HL-60 (cell line): ENCODE data around the gene LRP5.

Experiments
- DNase-seq, 2 experiments: peaks; one replicate each; pipeline ENCODE4 v3.0.0-alpha.2; 2010 to 2020; ENCODE audit warnings: low read depth in 1 of 2, low spot score in 1 of 2
- H3K27ac ChIP-seq: fragments of 250-450 bp; sonication (Bioruptor Pico); replicated peaks from 2 replicates; pipeline ENCODE4 v1.5.1; 2020; ENCODE audit warnings: mild to moderate bottlenecking, moderate library complexity
- H3K27me3 ChIP-seq: fragments of 250-450 bp; sonication (Bioruptor Pico); 2 replicates; pipeline ENCODE4 v1.5.1; 2021; ENCODE audit warnings: mild to moderate bottlenecking, moderate library complexity; ENCODE audit not compliant: insufficient read depth, poor library complexity, severe bottlenecking
- H3K4me3 ChIP-seq: replicated peaks from 2 replicates; pipeline ENCODE4 v1.5.1; 2011; ENCODE audit warnings: mild to moderate bottlenecking, control low read depth, low read length; ENCODE audit not compliant: insufficient read depth
- GABPA ChIP-seq: IDR thresholded peaks from 2 replicates; pipeline ENCODE4 v1.6.1; 2012; ENCODE audit warnings: low read depth
- POLR2AphosphoS5 ChIP-seq: IDR thresholded peaks from 2 replicates; pipeline ENCODE4 v1.6.1; 2012; ENCODE audit warnings: low read depth
- SPI1 ChIP-seq: IDR thresholded peaks from 2 replicates; pipeline ENCODE4 v1.6.1; 2012; ENCODE audit warnings: low read depth, mild to moderate bottlenecking, borderline replicate concordance
- TF ChIP-seq, protein P1 (sequence below): IDR thresholded peaks from 2 replicates; pipeline ENCODE4 v1.6.1; 2012; ENCODE audit warnings: low read depth; ENCODE audit not compliant: insufficient replicate concordance
- TF ChIP-seq, protein P2 (sequence below): IDR thresholded peaks from one replicate; pipeline ENCODE4 v1.5.1; 2011; ENCODE audit warnings: low read length, control low read depth, inconsistent platforms; ENCODE audit not compliant: insufficient read depth

Gene LRP5

DNA sequence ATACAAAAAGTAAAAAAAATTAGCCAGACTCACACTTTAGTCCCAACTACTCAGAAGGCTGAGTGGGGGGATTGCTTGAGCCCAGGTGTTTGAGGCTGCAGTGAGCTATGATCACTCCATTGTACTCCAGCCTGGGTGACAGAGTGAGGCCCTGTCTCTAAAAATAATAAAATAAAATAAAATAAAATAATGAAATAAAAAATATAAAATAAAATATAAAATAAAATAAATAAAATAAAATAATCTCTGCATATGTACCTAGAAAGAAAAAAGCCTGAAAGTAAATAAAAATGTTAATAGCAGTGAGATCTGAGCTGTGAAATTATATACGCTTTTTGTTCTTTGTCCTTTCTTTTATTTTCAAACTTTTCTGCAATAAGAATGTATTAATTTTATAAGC, 17.1 kb upstream of the LRP5 start:
- H3K27me3 ChIP-seq, result no peaks in the 10 kb centered on the region
- TF ChIP-seq SPI1, result no peak
- no peak for TF ChIP-seq GABPA
- TF ChIP-seq, protein P1, sequence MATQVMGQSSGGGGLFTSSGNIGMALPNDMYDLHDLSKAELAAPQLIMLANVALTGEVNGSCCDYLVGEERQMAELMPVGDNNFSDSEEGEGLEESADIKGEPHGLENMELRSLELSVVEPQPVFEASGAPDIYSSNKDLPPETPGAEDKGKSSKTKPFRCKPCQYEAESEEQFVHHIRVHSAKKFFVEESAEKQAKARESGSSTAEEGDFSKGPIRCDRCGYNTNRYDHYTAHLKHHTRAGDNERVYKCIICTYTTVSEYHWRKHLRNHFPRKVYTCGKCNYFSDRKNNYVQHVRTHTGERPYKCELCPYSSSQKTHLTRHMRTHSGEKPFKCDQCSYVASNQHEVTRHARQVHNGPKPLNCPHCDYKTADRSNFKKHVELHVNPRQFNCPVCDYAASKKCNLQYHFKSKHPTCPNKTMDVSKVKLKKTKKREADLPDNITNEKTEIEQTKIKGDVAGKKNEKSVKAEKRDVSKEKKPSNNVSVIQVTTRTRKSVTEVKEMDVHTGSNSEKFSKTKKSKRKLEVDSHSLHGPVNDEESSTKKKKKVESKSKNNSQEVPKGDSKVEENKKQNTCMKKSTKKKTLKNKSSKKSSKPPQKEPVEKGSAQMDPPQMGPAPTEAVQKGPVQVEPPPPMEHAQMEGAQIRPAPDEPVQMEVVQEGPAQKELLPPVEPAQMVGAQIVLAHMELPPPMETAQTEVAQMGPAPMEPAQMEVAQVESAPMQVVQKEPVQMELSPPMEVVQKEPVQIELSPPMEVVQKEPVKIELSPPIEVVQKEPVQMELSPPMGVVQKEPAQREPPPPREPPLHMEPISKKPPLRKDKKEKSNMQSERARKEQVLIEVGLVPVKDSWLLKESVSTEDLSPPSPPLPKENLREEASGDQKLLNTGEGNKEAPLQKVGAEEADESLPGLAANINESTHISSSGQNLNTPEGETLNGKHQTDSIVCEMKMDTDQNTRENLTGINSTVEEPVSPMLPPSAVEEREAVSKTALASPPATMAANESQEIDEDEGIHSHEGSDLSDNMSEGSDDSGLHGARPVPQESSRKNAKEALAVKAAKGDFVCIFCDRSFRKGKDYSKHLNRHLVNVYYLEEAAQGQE, result no peak
- TF ChIP-seq, protein P2, sequence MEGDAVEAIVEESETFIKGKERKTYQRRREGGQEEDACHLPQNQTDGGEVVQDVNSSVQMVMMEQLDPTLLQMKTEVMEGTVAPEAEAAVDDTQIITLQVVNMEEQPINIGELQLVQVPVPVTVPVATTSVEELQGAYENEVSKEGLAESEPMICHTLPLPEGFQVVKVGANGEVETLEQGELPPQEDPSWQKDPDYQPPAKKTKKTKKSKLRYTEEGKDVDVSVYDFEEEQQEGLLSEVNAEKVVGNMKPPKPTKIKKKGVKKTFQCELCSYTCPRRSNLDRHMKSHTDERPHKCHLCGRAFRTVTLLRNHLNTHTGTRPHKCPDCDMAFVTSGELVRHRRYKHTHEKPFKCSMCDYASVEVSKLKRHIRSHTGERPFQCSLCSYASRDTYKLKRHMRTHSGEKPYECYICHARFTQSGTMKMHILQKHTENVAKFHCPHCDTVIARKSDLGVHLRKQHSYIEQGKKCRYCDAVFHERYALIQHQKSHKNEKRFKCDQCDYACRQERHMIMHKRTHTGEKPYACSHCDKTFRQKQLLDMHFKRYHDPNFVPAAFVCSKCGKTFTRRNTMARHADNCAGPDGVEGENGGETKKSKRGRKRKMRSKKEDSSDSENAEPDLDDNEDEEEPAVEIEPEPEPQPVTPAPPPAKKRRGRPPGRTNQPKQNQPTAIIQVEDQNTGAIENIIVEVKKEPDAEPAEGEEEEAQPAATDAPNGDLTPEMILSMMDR, result no peak
- no peak for DNase-seq
- H3K27ac ChIP-seq, result no peak overlapping the region
- no peak overlapping the region for H3K4me3 ChIP-seq

DNA sequence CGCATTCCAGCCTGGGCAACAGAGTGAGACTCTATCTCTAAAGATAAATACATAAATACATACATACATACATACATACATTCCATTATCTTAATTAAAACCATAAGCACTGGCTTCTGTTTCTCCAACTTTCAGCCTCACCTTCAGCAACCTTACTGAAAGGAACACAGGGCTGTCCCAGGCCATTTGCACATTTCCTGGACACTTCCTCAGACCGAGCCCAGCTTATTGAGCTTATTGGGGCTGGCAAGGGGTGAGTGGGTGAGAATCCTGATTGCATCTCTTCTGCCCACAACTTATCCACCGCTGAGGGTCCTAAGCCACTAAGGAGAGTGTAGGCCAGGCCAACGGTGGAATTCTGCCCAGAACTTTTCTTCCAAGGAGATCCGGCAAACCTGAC, 16.5 kb upstream of the LRP5 start:
- H3K27me3 ChIP-seq, result no peaks in the 10 kb centered on the region
- H3K4me3 ChIP-seq, result no peak overlapping the region
- no peak overlapping the region for H3K27ac ChIP-seq
- DNase-seq, result no peak
- no peak for TF ChIP-seq GABPA
- TF ChIP-seq SPI1, result no peak
- TF ChIP-seq, protein P1, result no peak
- TF ChIP-seq, protein P2, result no peak
- TF ChIP-seq POLR2AphosphoS5, result no peak

DNA sequence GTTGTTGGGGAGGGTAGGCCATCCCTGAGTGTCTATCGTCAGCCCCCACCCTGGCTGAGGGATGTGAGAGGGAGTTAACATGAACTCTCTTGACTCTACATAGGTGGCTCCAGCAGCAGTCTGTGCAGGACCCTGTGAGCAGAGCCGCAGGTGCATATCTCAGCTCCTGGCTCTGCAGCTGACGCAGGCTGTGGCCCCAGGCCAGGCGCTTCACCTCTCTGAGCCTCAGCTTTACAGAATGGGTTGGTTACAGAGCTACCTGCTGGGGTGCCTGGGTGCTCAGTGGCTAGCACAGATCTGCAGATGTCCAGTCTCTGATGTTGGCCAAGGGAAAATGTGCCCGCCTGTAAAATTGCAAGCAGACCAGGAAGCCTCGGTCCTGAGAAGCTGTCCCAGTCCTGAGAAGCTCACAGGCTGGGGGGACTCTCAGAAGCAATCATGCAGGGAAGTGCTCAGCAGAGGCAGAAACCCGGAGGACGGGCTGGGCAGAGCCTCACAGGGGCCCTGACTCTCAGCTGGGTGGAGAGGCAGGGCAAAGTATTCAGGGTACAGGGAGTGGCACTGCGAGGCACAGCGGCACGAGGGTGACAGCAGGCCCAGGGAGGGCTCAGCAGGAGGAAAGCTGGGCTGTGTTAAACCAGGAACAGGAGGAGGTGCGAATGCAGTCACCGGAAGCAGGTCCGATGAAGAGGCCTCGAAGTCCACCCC, 15.9 kb upstream of the LRP5 start:
- no peak overlapping the region for H3K27ac ChIP-seq
- TF ChIP-seq GABPA (no peak), POLR2AphosphoS5 (no peak), SPI1 (no peak)
- TF ChIP-seq, protein P1, result no peak
- TF ChIP-seq, protein P2, result no peak
- no peaks in the 10 kb centered on the region for H3K27me3 ChIP-seq
- H3K4me3 ChIP-seq, result no peak overlapping the region
- no peak for DNase-seq
